Thyroid gland (tissue), 4 donors: Measurements from ENCODE around the gene ROS1. TPM values are rescaled to one million over a fixed set of nuclear protein-coding genes. Genes with fewer than 3 reads are reported as not detected.

Experiments used
- DNase-seq, 2 donors: peaks; one replicate each; pipeline ENCODE4 v3.0.0-alpha.2; 2019
- H3K27ac ChIP-seq, 3 donors: fragments of 200-600 bp; sonication (generic); 1 replicate in 2 of 3; 2 replicates in 1 of 3; pipeline ENCODE4 v1.5.1; 2016 to 2019; ENCODE audit warnings: mild to moderate bottlenecking in 1 of 3, moderate library complexity in 1 of 3
- H3K27me3 ChIP-seq: fragments of 200-600 bp; sonication (generic); one replicate; pipeline ENCODE4 v1.5.1; 2019
- H3K36me3 ChIP-seq, 2 donors: fragments of 200-600 bp; sonication (generic); one replicate each; pipeline ENCODE4 v1.5.1; 2016 to 2019
- H3K4me1 ChIP-seq, 2 donors: fragments of 200-600 bp; sonication (generic); one replicate each; pipeline ENCODE4 v1.5.1; 2017 to 2019
- H3K4me3 ChIP-seq, 3 donors: fragments of 200-600 bp; sonication (generic); replicated peaks in 1 of 3; 1 replicate in 2 of 3; 2 replicates in 1 of 3; pipeline ENCODE4 v1.5.1; 2016; ENCODE audit warnings: mild to moderate bottlenecking in 1 of 3
- H3K9me3 ChIP-seq: fragments of 200-600 bp; sonication (generic); one replicate; pipeline ENCODE4 v1.5.1; 2017
- CTCF ChIP-seq, 6 experiments: fragments of 200-600 bp in 3 of 6; fragments of 450-650 bp in 3 of 6; sonication (generic) in 3 of 6; IDR thresholded peaks; one replicate each; pipeline ENCODE4 v1.5.1; 2016 to 2019; ENCODE audit warnings: antibody characterized with exemption in 6 of 6, mild to moderate bottlenecking in 2 of 6, inconsistent platforms in 1 of 6, moderate library complexity in 1 of 6
- POLR2A ChIP-seq, 2 donors: fragments of 450-650 bp; IDR thresholded peaks; one replicate each; pipeline ENCODE4 v1.6.1; 2017; ENCODE audit warnings: antibody characterized with exemption in 2 of 2, mild to moderate bottlenecking in 2 of 2, moderate library complexity in 1 of 2
- WGBS, 2 donors: methylation state at CpG; one replicate each; pipeline ENCODE4 v1.1.5; 2017; 5-methylcytosine and 5-hydroxymethylcytosine counted together
- intact Hi-C: fragments of 100-400 bp; cut with DNase I; formaldehyde crosslinking; loops from one replicate; pipeline ENCODE4 v1.15.1; 2023
- total RNA-seq, 4 donors: library from RNA; depleted of rRNA; stranded (reverse); fragments of >200 nt; gene quantifications; one replicate each; pipeline ENCODE4 v1.2.3, GENCODE V29; 2016

ROS1 gene
- total RNA-seq, 4 donors from 2014 or later = not detected

GRCh38 chr6:117309611-117310010 lies 116.1 kb downstream of the ROS1 start:
- Histone ChIP-seq H3K27me3 (no peaks in the 10 kb centered on the region), H3K36me3 (no peaks in the 10 kb centered on the region), H3K27ac (no peak overlapping the region), H3K9me3 (no peaks in the 10 kb centered on the region), H3K4me3 (no peak overlapping the region), H3K4me1 (no peaks in the 10 kb centered on the region)
- no peak for TF ChIP-seq CTCF (IDR thresholded peaks at IDR 0.05)
- no peak for TF ChIP-seq POLR2A (IDR thresholded peaks at IDR 0.05)
- intact Hi-C loops = no loop called here
- DNase-seq = no peak

- no peak overlapping the region for H3K27ac ChIP-seq
- H3K4me3 ChIP-seq = no peak overlapping the region
- H3K27me3 ChIP-seq = no peaks in the 10 kb centered on the region
- H3K36me3 ChIP-seq = no peaks in the 10 kb centered on the region
- no peaks in the 10 kb centered on the region for H3K9me3 ChIP-seq
- WGBS, 2 donors = 85 to 86% methylated on average over 3 of the region's 3 CpGs
- H3K4me1 ChIP-seq = no peaks in the 10 kb centered on the region
- intact Hi-C loops = no loop called here
- DNase-seq = no peak
- TF ChIP-seq POLR2A (IDR thresholded peaks at IDR 0.05) = no peak
- no peak for TF ChIP-seq CTCF (IDR thresholded peaks at IDR 0.05)
Measured at GRCh38 chr6:117309069-117309468, 116.7 kb downstream of the ROS1 start.

GRCh38 chr6:117307655-117308054 lies 118.1 kb downstream of the ROS1 start:
- H3K4me1 ChIP-seq = no peaks in the 10 kb centered on the region
- no peaks in the 10 kb centered on the region for H3K36me3 ChIP-seq
- no peaks in the 10 kb centered on the region for H3K27me3 ChIP-seq
- H3K27ac ChIP-seq = no peak overlapping the region
- intact Hi-C loops = no loop called here
- no peaks in the 10 kb centered on the region for H3K9me3 ChIP-seq
- 83 to 98% methylated on average over 3 of the region's 3 CpGs for WGBS, 2 donors
- TF ChIP-seq CTCF (IDR thresholded peaks at IDR 0.05) = no peak
- TF ChIP-seq POLR2A (IDR thresholded peaks at IDR 0.05) = no peak
- H3K4me3 ChIP-seq = no peak overlapping the region
- DNase-seq = no peak

GRCh38 chr6:117306227-117306790 lies 119.4 kb downstream of the ROS1 start:
- Histone ChIP-seq H3K4me3 (no peak overlapping the region), H3K9me3 (no peaks in the 10 kb centered on the region), H3K27ac (no peak overlapping the region), H3K4me1 (no peaks in the 10 kb centered on the region), H3K36me3 (no peaks in the 10 kb centered on the region), H3K27me3 (no peaks in the 10 kb centered on the region)
- intact Hi-C loops = no loop called here
- 53 to 60% methylated on average over 3 of the region's 3 CpGs for WGBS, 2 donors
- DNase-seq = peak in 1 of 2 donors; percentile 22
- no peak for TF ChIP-seq CTCF (IDR thresholded peaks at IDR 0.05)
- TF ChIP-seq POLR2A (IDR thresholded peaks at IDR 0.05) = no peak

GRCh38 chr6:117304446-117304845 lies 121.3 kb downstream of the ROS1 start:
- Histone ChIP-seq H3K27me3 (no peaks in the 10 kb centered on the region), H3K9me3 (no peaks in the 10 kb centered on the region), H3K4me3 (no peak overlapping the region), H3K27ac (no peak overlapping the region), H3K36me3 (no peaks in the 10 kb centered on the region), H3K4me1 (no peaks in the 10 kb centered on the region)
- intact Hi-C loops = no loop called here
- no peak for DNase-seq
- 91 to 97% methylated on average over 2 of the region's 2 CpGs for WGBS, 2 donors
- TF ChIP-seq CTCF (IDR thresholded peaks at IDR 0.05) (no peak), POLR2A (IDR thresholded peaks at IDR 0.05) (no peak)
